HCT116 (cell line): ENCODE results near the gene TRIM29. TPM values are rescaled to one million over a fixed set of nuclear protein-coding genes. Genes with fewer than 3 reads are reported as not detected.

Experiments used
- ATAC-seq: fragments of 200-7000 bp; cut with Tn5 transposase; 2 replicates; pipeline ENCODE4 v1.9.1; 2020; ENCODE audit warnings: mild to moderate bottlenecking, moderate library complexity
- BruUV-seq: library from RNA; stranded (reverse); fragments of 400-500 nt; replicated peaks from 2 replicates; lab custom pipeline; 2021; lab: Mats Ljungman, UMichigan
- CTCF ChIA-PET: fragments of 300-600 bp; sonication (Branson Sonifier 250); formaldehyde crosslinking; loops from one replicate; lab custom pipeline; 2021; ENCODE audit warnings: antibody characterized with exemption; lab: Charles Lee
- POLR2A ChIA-PET: fragments of 300-600, 350-600 bp; sonication (Branson Sonifier 250); formaldehyde crosslinking; loops from one replicate; lab custom pipeline; 2021; ENCODE audit warnings: antibody characterized with exemption; lab: Charles Lee
- RAD21 ChIA-PET, 2 experiments: fragments of 300-600 bp; sonication (Branson Sonifier 250); formaldehyde crosslinking; loops; one replicate each; lab custom pipeline; 2023; ENCODE audit warnings: low total read pairs in 2 of 2; ENCODE audit not compliant: uncharacterized antibody in 2 of 2, unreplicated experiment in 2 of 2, low non-redundant PET in 1 of 2; lab: Charles Lee
- DNase-seq: peaks from one replicate; pipeline ENCODE4 v3.0.0-alpha.2; 2010; ENCODE audit warnings: low read depth, low spot score
- H2AFZ ChIP-seq: fragments of 200-600 bp; shearing (Covaris generic), sonication (generic); 2 replicates; pipeline ENCODE4 v1.6.1; 2017; ENCODE audit warnings: low read depth, mixed run types, mixed read lengths, antibody characterized with exemption, low read length; ENCODE audit not compliant: poor library complexity, severe bottlenecking
- H3K27ac ChIP-seq: 2 replicates; pipeline ENCODE4 v1.5.1; 2012; ENCODE audit warnings: low read depth, low read length
- H3K27me3 ChIP-seq: fragments of 200-600 bp; sonication (generic); 2 replicates; pipeline ENCODE4 v1.6.1; 2016; ENCODE audit warnings: mixed run types, low read length, mixed read lengths; ENCODE audit not compliant: insufficient read depth
- H3K36me3 ChIP-seq, 2 experiments: fragments of 200-500 bp in 1 of 2; fragments of 200-600 bp in 1 of 2; sonication (Bioruptor generic) in 1 of 2; sonication (generic) in 1 of 2; 2 replicates each; pipeline versions ENCODE4 v1.5.1 to v1.6.1; 2014 to 2016; ENCODE audit warnings: low read length in 2 of 2, inconsistent platforms in 1 of 2, mixed read lengths in 1 of 2, mixed run types in 1 of 2; ENCODE audit not compliant: insufficient read depth in 2 of 2, control insufficient read depth in 1 of 2
- H3K4me1 ChIP-seq, 2 experiments: fragments of 200-600 bp in 1 of 2; sonication (generic) in 1 of 2; 2 replicates each; pipeline versions ENCODE4 v1.5.1 to v1.6.1; 2012 to 2017; ENCODE audit warnings: low read length in 2 of 2, inconsistent platforms in 1 of 2, mild to moderate bottlenecking in 1 of 2, mixed read lengths in 1 of 2, mixed run types in 1 of 2, moderate library complexity in 1 of 2; ENCODE audit not compliant: insufficient read depth in 2 of 2, control insufficient read depth in 1 of 2
- H3K4me2 ChIP-seq: fragments of 200-600 bp; sonication (generic); 2 replicates; pipeline ENCODE4 v1.6.1; 2017; ENCODE audit warnings: mixed run types, low read length, mixed read lengths
- H3K4me3 ChIP-seq, 2 experiments: fragments of 200-600 bp in 1 of 2; sonication (generic) in 1 of 2; replicated peaks in 1 of 2; 2 replicates each; pipeline ENCODE4 v1.5.1; 2011 to 2016; ENCODE audit warnings: low read length in 2 of 2, control low read depth in 1 of 2, low read depth in 1 of 2, mild to moderate bottlenecking in 1 of 2, mixed read lengths in 1 of 2, mixed run types in 1 of 2
- H3K79me2 ChIP-seq: fragments of 200-600 bp; sonication (generic); 2 replicates; pipeline ENCODE4 v1.6.1; 2017; ENCODE audit warnings: mild to moderate bottlenecking, mixed run types, low read length, moderate library complexity, mixed read lengths; ENCODE audit not compliant: insufficient read depth
- H3K9ac ChIP-seq: fragments of 200-600 bp; sonication (generic); 2 replicates; pipeline ENCODE4 v1.6.1; 2016; ENCODE audit warnings: low read length, mixed read lengths
- H3K9me2 ChIP-seq: fragments of 200-600 bp; sonication (generic), shearing (Covaris generic); 2 replicates; pipeline ENCODE4 v1.6.1; 2017; ENCODE audit warnings: mixed run types, mild to moderate bottlenecking, moderate library complexity; ENCODE audit not compliant: insufficient read depth
- H3K9me3 ChIP-seq, 2 experiments: fragments of 200-500 bp in 1 of 2; fragments of 200-600 bp in 1 of 2; sonication (Bioruptor generic) in 1 of 2; sonication (generic) in 1 of 2; 2 replicates each; pipeline ENCODE4 v1.6.1; 2014 to 2017; ENCODE audit warnings: low read length in 2 of 2, mixed read lengths in 2 of 2, inconsistent platforms in 1 of 2, low read depth in 1 of 2, mild to moderate bottlenecking in 1 of 2, mixed run types in 1 of 2, moderate library complexity in 1 of 2; ENCODE audit not compliant: control insufficient read depth in 1 of 2, insufficient read depth in 1 of 2
- H4K20me1 ChIP-seq: fragments of 200-600 bp; sonication (generic), shearing (Covaris generic); 2 replicates; pipeline ENCODE4 v1.6.1; 2017; ENCODE audit warnings: mixed run types, mild to moderate bottlenecking, moderate library complexity; ENCODE audit not compliant: insufficient read depth
- ATF3 ChIP-seq: IDR thresholded peaks from 2 replicates; pipeline ENCODE4 v1.6.1; 2012
- CBX3 ChIP-seq: IDR thresholded peaks from 2 replicates; pipeline ENCODE4 v1.6.1; 2012; ENCODE audit warnings: low read depth
- CEBPB ChIP-seq: IDR thresholded peaks from 2 replicates; pipeline ENCODE4 v1.6.1; 2012; ENCODE audit warnings: low read depth
- CTCF ChIP-seq, 3 experiments: fragments of 200-600 bp in 1 of 3; sonication (generic) in 1 of 3; IDR thresholded peaks in 2 of 3; conservative IDR thresholded peaks in 1 of 3; 2 replicates each; pipeline ENCODE4 v1.5.1; 2012 to 2017; ENCODE audit warnings: low read depth in 2 of 3, low read length in 2 of 3, antibody characterized with exemption in 1 of 3, borderline replicate concordance in 1 of 3, control low read depth in 1 of 3, mild to moderate bottlenecking in 1 of 3, mixed read lengths in 1 of 3, mixed run types in 1 of 3, moderate library complexity in 1 of 3; ENCODE audit not compliant: insufficient read depth in 1 of 3
- ELF1 ChIP-seq: IDR thresholded peaks from 2 replicates; pipeline ENCODE4 v1.6.1; 2012; ENCODE audit warnings: low read depth, borderline replicate concordance
- EZH2phosphoT487 ChIP-seq: fragments of 200-600 bp; IDR thresholded peaks from 2 replicates; pipeline ENCODE4 v1.6.1; 2018; ENCODE audit warnings: antibody characterized with exemption, borderline replicate concordance
- FOSL1 ChIP-seq: IDR thresholded peaks from 2 replicates; pipeline ENCODE4 v1.6.1; 2012; ENCODE audit warnings: low read depth
- POLR2AphosphoS5 ChIP-seq: IDR thresholded peaks from 2 replicates; pipeline ENCODE4 v1.6.1; 2011; ENCODE audit warnings: mild to moderate bottlenecking, low read depth, low read length, moderate library complexity
- SP1 ChIP-seq: IDR thresholded peaks from 2 replicates; pipeline ENCODE4 v1.6.1; 2012; ENCODE audit warnings: low read depth
- intact Hi-C: fragments of 100-400 bp; cut with micrococcal nuclease; formaldehyde crosslinking; loops from 2 replicates; pipeline ENCODE4 v1.10.0; 2022
- total RNA-seq: library from RNA; stranded (reverse); gene quantifications from one replicate; pipeline ENCODE4 v1.2.1, GENCODE V29; 2021; ENCODE audit not compliant: unreplicated experiment
- TF ChIP-seq, protein P1 (sequence below): IDR thresholded peaks from 2 replicates; pipeline ENCODE4 v1.6.1; 2011; ENCODE audit warnings: mild to moderate bottlenecking, low read length, moderate library complexity; ENCODE audit not compliant: insufficient replicate concordance; ENCODE audit errors: extremely low read depth
- TF ChIP-seq, protein P2 (sequence below): IDR thresholded peaks from 2 replicates; pipeline ENCODE4 v1.6.1; 2012; ENCODE audit warnings: low read depth

The TRIM29 gene
- total RNA-seq, 1 experiment from 2014 or later: 0.54 TPM

DNA sequence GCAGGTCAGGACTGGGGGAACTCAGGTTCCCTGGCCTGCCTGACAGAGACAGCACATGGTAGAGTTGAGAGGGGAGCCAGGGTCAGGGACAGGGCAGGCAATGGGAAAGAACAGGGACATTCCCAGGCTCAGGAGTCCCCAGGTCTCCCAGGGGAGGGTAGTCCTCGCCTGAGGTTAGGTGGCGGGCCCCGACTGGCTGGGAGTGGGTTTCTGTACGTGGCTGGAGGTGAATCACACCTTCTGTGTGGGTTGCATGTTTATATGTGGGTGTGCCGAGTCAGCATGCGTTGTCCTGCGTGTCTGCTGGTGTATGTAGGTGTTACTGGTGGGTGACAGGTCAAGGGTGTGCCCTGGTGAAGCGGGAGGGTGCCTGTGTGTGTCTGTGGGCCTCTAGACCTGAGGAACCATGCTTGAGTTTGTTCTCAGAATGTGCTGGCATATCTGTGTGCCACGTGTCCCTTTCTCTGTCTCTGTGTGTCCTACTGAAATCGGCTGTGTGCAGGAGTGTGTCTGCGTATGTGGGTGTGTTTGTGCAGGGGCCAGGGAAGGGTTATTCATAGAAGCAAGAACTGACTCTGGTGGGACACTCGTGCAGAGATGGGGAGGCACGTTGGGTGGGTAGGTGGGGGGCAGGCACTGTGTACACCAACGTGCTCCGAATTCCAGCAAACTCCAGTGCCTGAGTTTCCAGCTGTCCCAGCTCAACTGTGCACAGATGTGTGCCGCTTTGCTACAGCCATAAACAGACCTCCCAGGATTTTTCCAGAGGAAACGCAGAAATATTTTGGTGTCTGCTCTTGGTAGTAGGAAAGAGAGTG lies 49.1 kb upstream of the TRIM29 start:
- no peak for ATAC-seq
- CTCF ChIA-PET: no interaction called here
- no peak overlapping the region for H2AFZ ChIP-seq

More for the DNA sequence above, 49.1 kb upstream of the TRIM29 start:
- ChIA-PET POLR2A (no interaction called here), RAD21 (no interaction called here)
- Histone ChIP-seq H3K4me2 (no peak overlapping the region), H4K20me1 (no peaks in the 10 kb centered on the region), H3K9me3 (no peaks in the 10 kb centered on the region), H3K4me1 (peaks cover 0 to 7% of the 10 kb centered on the region in 2 experiments; a peak in 1 of 4 replicates), H3K27ac (no peak overlapping the region), H3K9me2 (no peaks in the 10 kb centered on the region), H3K27me3 (peaks cover 10% of the 10 kb centered on the region; the same call in 1 of the 2 replicates), H3K36me3 (no peaks in the 10 kb centered on the region), H3K4me3 (no peak overlapping the region), H3K79me2 (no peaks in the 10 kb centered on the region), H3K9ac (no peak overlapping the region)
- TF ChIP-seq CEBPB (no peak), ELF1 (no peak), CTCF (IDR thresholded peaks at IDR 0.05 in 2 of 3, conservative IDR thresholded peaks at IDR 0.05 in 1 of 3; ENCODE audit: borderline replicate concordance in 1 of 3, insufficient read depth in 1 of 3, low read depth in 2 of 3, low read length in 2 of 3) (no peak), EZH2phosphoT487 (no peak), FOSL1 (no peak), SP1 (no peak), CBX3 (no peak), POLR2AphosphoS5 (no peak), ATF3 (no peak)
- TF ChIP-seq, protein P1, sequence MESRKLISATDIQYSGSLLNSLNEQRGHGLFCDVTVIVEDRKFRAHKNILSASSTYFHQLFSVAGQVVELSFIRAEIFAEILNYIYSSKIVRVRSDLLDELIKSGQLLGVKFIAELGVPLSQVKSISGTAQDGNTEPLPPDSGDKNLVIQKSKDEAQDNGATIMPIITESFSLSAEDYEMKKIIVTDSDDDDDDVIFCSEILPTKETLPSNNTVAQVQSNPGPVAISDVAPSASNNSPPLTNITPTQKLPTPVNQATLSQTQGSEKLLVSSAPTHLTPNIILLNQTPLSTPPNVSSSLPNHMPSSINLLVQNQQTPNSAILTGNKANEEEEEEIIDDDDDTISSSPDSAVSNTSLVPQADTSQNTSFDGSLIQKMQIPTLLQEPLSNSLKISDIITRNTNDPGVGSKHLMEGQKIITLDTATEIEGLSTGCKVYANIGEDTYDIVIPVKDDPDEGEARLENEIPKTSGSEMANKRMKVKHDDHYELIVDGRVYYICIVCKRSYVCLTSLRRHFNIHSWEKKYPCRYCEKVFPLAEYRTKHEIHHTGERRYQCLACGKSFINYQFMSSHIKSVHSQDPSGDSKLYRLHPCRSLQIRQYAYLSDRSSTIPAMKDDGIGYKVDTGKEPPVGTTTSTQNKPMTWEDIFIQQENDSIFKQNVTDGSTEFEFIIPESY: no peak
- TF ChIP-seq, protein P2, sequence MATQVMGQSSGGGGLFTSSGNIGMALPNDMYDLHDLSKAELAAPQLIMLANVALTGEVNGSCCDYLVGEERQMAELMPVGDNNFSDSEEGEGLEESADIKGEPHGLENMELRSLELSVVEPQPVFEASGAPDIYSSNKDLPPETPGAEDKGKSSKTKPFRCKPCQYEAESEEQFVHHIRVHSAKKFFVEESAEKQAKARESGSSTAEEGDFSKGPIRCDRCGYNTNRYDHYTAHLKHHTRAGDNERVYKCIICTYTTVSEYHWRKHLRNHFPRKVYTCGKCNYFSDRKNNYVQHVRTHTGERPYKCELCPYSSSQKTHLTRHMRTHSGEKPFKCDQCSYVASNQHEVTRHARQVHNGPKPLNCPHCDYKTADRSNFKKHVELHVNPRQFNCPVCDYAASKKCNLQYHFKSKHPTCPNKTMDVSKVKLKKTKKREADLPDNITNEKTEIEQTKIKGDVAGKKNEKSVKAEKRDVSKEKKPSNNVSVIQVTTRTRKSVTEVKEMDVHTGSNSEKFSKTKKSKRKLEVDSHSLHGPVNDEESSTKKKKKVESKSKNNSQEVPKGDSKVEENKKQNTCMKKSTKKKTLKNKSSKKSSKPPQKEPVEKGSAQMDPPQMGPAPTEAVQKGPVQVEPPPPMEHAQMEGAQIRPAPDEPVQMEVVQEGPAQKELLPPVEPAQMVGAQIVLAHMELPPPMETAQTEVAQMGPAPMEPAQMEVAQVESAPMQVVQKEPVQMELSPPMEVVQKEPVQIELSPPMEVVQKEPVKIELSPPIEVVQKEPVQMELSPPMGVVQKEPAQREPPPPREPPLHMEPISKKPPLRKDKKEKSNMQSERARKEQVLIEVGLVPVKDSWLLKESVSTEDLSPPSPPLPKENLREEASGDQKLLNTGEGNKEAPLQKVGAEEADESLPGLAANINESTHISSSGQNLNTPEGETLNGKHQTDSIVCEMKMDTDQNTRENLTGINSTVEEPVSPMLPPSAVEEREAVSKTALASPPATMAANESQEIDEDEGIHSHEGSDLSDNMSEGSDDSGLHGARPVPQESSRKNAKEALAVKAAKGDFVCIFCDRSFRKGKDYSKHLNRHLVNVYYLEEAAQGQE: no peak
- no TSS peak for BruUV-seq
- intact Hi-C loops: no loop called here
- no peak for DNase-seq
